Transverse colon (tissue), 4 donors: ENCODE data around the gene CAMTA1. TPM values are rescaled to one million over a fixed set of nuclear protein-coding genes. Genes with fewer than 3 reads are reported as not detected.

Experiments
- DNase-seq: peaks from one replicate; pipeline ENCODE4 v3.0.0-alpha.2; 2019
- H3K27ac ChIP-seq, 4 donors: fragments of 200-600 bp; sonication (generic); 2 replicates each; pipeline ENCODE4 v1.5.1; 2016 to 2018; ENCODE audit warnings: inconsistent platforms in 4 of 4
- H3K27me3 ChIP-seq: fragments of 200-600 bp; sonication (generic); 2 replicates; pipeline ENCODE4 v1.5.1; 2017; ENCODE audit warnings: inconsistent platforms
- H3K36me3 ChIP-seq, 4 donors: fragments of 200-600 bp; sonication (generic); 2 replicates each; pipeline ENCODE4 v1.5.1; 2017 to 2019; ENCODE audit warnings: inconsistent platforms in 4 of 4
- H3K4me1 ChIP-seq, 4 donors: fragments of 200-600 bp; sonication (generic); 2 replicates each; pipeline ENCODE4 v1.5.1; 2017 to 2020; ENCODE audit warnings: inconsistent platforms in 4 of 4
- H3K4me3 ChIP-seq, 4 donors: fragments of 200-600 bp; sonication (generic); 1 replicate in 1 of 4; 2 replicates in 3 of 4; pipeline versions ENCODE4 v1.5.1 to v1.6.1; 2017 to 2019; ENCODE audit warnings: inconsistent platforms in 4 of 4
- H3K9me3 ChIP-seq, 2 donors: fragments of 200-600 bp; sonication (generic); 2 replicates each; pipeline ENCODE4 v1.5.1; 2017 to 2019; ENCODE audit warnings: inconsistent platforms in 2 of 2
- CTCF ChIP-seq, 5 experiments: fragments of 200-600 bp in 3 of 5; fragments of 450-650 bp in 2 of 5; sonication (generic) in 3 of 5; IDR thresholded peaks; 1 replicate in 2 of 5; 2 replicates in 3 of 5; pipeline ENCODE4 v1.5.1; 2016 to 2017; ENCODE audit warnings: antibody characterized with exemption in 5 of 5, inconsistent platforms in 3 of 5, mild to moderate bottlenecking in 2 of 5, moderate library complexity in 1 of 5
- EP300 ChIP-seq: sonication (generic); formaldehyde crosslinking; IDR thresholded peaks from one replicate; pipeline ENCODE4 v1.6.1; 2017; ENCODE audit warnings: antibody characterized with exemption, low read depth
- POLR2A ChIP-seq: fragments of 450-650 bp; IDR thresholded peaks from one replicate; pipeline ENCODE4 v1.6.1; 2016; ENCODE audit warnings: antibody characterized with exemption, mild to moderate bottlenecking, moderate library complexity
- POLR2AphosphoS5 ChIP-seq, 3 donors: sonication (generic); formaldehyde crosslinking; IDR thresholded peaks; one replicate each; pipeline ENCODE4 v1.6.1; 2016; ENCODE audit warnings: antibody characterized with exemption in 3 of 3
- WGBS, 2 donors: methylation state at CpG; one replicate each; pipeline ENCODE4 v1.1.5; 2018; ENCODE audit warnings: low coverage in 1 of 2; 5-methylcytosine and 5-hydroxymethylcytosine counted together
- in situ Hi-C, 4 donors: fragments of 200-750 bp; cut with MboI; loops; one replicate each; pipeline versions ENCODE4 v1.15.0 to v1.15.1; 2017; ENCODE audit warnings: low sequenced_read_pairs in 3 of 4, low pct_ligation_motif_present in 1 of 4, low pct_unique_long_range_greater_than_20kb in 1 of 4
- intact Hi-C: fragments of 100-400 bp; cut with DNase I; formaldehyde crosslinking; loops from one replicate; pipeline ENCODE4 v1.15.1; 2023; ENCODE audit warnings: low total_unique reads
- total RNA-seq, 4 donors: library from RNA; depleted of rRNA; stranded (reverse); fragments of >200 nt; gene quantifications; one replicate each; pipeline ENCODE4 v1.1.0, GENCODE V29; 2016

CAMTA1 gene
- total RNA-seq, 4 donors from 2014 or later = 93.8 to 268 (median 130) TPM

GRCh38 chr1:7613851-7614205 lies 828.6 kb downstream of the CAMTA1 start:
- WGBS, 2 donors = 85% methylated on average over 4 of the region's 4 CpGs; no CpG with 5 or more reads in 1 of the 2 donors
- no peak for DNase-seq
- H3K27me3 ChIP-seq = no peaks in the 10 kb centered on the region
- no peak overlapping the region for H3K4me3 ChIP-seq
- no peaks in the 10 kb centered on the region for H3K36me3 ChIP-seq
- no peaks in the 10 kb centered on the region for H3K4me1 ChIP-seq
- intact Hi-C loops (no loop called here), in situ Hi-C loops (no loop called here)
- TF ChIP-seq CTCF (IDR thresholded peaks at IDR 0.05) (no peak), POLR2A (no peak), EP300 (no peak), POLR2AphosphoS5 (IDR thresholded peaks at IDR 0.05) (no peak)
- H3K9me3 ChIP-seq = no peaks in the 10 kb centered on the region
- no peak overlapping the region for H3K27ac ChIP-seq

- Histone ChIP-seq H3K27ac (no peak overlapping the region), H3K4me3 (no peak overlapping the region), H3K4me1 (no peaks in the 10 kb centered on the region), H3K27me3 (no peaks in the 10 kb centered on the region), H3K9me3 (no peaks in the 10 kb centered on the region), H3K36me3 (no peaks in the 10 kb centered on the region)
- 33 to 54% methylated on average over 3 to 9 of the region's 9 CpGs for WGBS, 2 donors
- no peak for DNase-seq
- TF ChIP-seq POLR2AphosphoS5 (IDR thresholded peaks at IDR 0.05) (no peak), EP300 (no peak), POLR2A (no peak), CTCF (IDR thresholded peaks at IDR 0.05) (no peak)
- intact Hi-C loops = no loop called here
- in situ Hi-C loops = no loop called here
Observed at GRCh38 chr1:7614576-7615074, 829.4 kb downstream of the CAMTA1 start.

GRCh38 chr1:7615138-7615537 lies 829.9 kb downstream of the CAMTA1 start:
- intact Hi-C loops (no loop called here), in situ Hi-C loops (no loop called here)
- Histone ChIP-seq H3K4me3 (no peak overlapping the region), H3K4me1 (no peaks in the 10 kb centered on the region), H3K36me3 (no peaks in the 10 kb centered on the region), H3K27me3 (no peaks in the 10 kb centered on the region), H3K9me3 (no peaks in the 10 kb centered on the region), H3K27ac (no peak overlapping the region)
- 57 to 73% methylated on average over 3 to 5 of the region's 5 CpGs for WGBS, 2 donors
- TF ChIP-seq CTCF (IDR thresholded peaks at IDR 0.05) (no peak), EP300 (no peak), POLR2A (no peak), POLR2AphosphoS5 (IDR thresholded peaks at IDR 0.05) (no peak)
- no peak for DNase-seq

GRCh38 chr1:7616076-7616832 lies 831.0 kb downstream of the CAMTA1 start:
- Histone ChIP-seq H3K27me3 (no peaks in the 10 kb centered on the region), H3K4me1 (no peaks in the 10 kb centered on the region), H3K27ac (no peak overlapping the region), H3K9me3 (no peaks in the 10 kb centered on the region), H3K4me3 (no peak overlapping the region), H3K36me3 (no peaks in the 10 kb centered on the region)
- peak; percentile 14 for DNase-seq
- TF ChIP-seq EP300 (no peak), CTCF (IDR thresholded peaks at IDR 0.05) (no peak), POLR2AphosphoS5 (IDR thresholded peaks at IDR 0.05) (no peak), POLR2A (no peak)
- intact Hi-C loops (no loop called here), in situ Hi-C loops (no loop called here)
- WGBS, 2 donors = 28 to 39% methylated on average over 8 to 14 of the region's 14 CpGs
